CD4-positive, alpha-beta T cell treated with Interferon gamma for 1 hour (primary cell): ENCODE data around the gene LRRC57.

Source experiments
- DNase-seq: peaks from one replicate; pipeline ENCODE4 v3.0.0-alpha.2; 2020

LRRC57 gene

GRCh38 chr15:42490671-42491538 lies 57.7 kb downstream of the LRRC57 start, which contains the start of gene ZNF106:
Gene ZNF106, minus strand, starts transcription at chr15:42491141. Its CDS starts 18,852 bp downstream, at chr15:42472289.
- DNase-seq = peak; percentile 89

GRCh38 chr15:42490291-42490670 lies 58.3 kb downstream of the LRRC57 start:
- DNase-seq = no peak
